H1 (cell line): ENCODE data around the gene CACNG1. TPM values are rescaled to one million over a fixed set of nuclear protein-coding genes. Genes with fewer than 3 reads are reported as not detected.

Experiments
- CTCF ChIA-PET: fragments of 300-600 bp; sonication (Branson Sonifier 250); formaldehyde crosslinking; loops from one replicate; lab custom pipeline; 2021; ENCODE audit not compliant: partially characterized antibody; lab: Charles Lee
- POLR2A ChIA-PET: fragments of 300-600 bp; sonication (Branson Sonifier 250); formaldehyde crosslinking; loops from one replicate; lab custom pipeline; 2021; ENCODE audit warnings: inconsistent platforms; ENCODE audit not compliant: partially characterized antibody; lab: Charles Lee
- DNase-seq, 2 experiments: peaks; one replicate each; pipeline versions ENCODE4 v3.0.0 to v3.0.0-alpha.2; 2010 to 2022; ENCODE audit warnings: low spot score in 2 of 2, low read depth in 1 of 2, mixed read lengths in 1 of 2
- FAIRE-seq: peaks from 2 replicates; lab custom pipeline; 2011; peaks lifted over from hg19 to GRCh38; lab: Jason Lieb, UNC
- H2AFZ ChIP-seq: 2 replicates; pipeline ENCODE4 v1.8.1; 2012; ENCODE audit warnings: low read length, inconsistent platforms
- H2AK5ac ChIP-seq: 2 replicates; pipeline ENCODE4 v1.6.1; 2013; ENCODE audit warnings: low read depth, low read length
- H2BK120ac ChIP-seq: replicated peaks from 2 replicates; pipeline ENCODE3; 2013; ENCODE audit warnings: low read depth, low read length, inconsistent platforms
- H2BK12ac ChIP-seq: 2 replicates; pipeline ENCODE4 v1.6.1; 2013; ENCODE audit warnings: low read depth, low read length
- H2BK15ac ChIP-seq: 2 replicates; pipeline ENCODE4 v1.6.1; 2013; ENCODE audit warnings: low read length
- H2BK20ac ChIP-seq: 2 replicates; pipeline ENCODE4 v1.6.1; 2013; ENCODE audit warnings: low read length
- H2BK5ac ChIP-seq: 2 replicates; pipeline ENCODE4 v1.6.1; 2013; ENCODE audit warnings: low read depth, low read length
- H3K14ac ChIP-seq: 2 replicates; pipeline ENCODE4 v1.6.1; 2013; ENCODE audit warnings: inconsistent platforms; ENCODE audit not compliant: insufficient read length
- H3K18ac ChIP-seq: 2 replicates; pipeline ENCODE4 v1.6.1; 2013; ENCODE audit warnings: low read length; ENCODE audit errors: extremely low read depth
- H3K23ac ChIP-seq: 2 replicates; pipeline ENCODE4 v1.6.1; 2013; ENCODE audit warnings: inconsistent platforms; ENCODE audit not compliant: insufficient read length
- H3K23me2 ChIP-seq: 2 replicates; pipeline ENCODE4 v1.6.1; 2013; ENCODE audit warnings: low read depth, low read length
- H3K27ac ChIP-seq: 2 replicates; pipeline ENCODE4 v1.6.1; 2011; ENCODE audit warnings: low read depth, low read length, inconsistent platforms
- H3K27me3 ChIP-seq, 4 experiments: replicated peaks in 1 of 4; 1 replicate in 1 of 4; 2 replicates in 3 of 4; pipeline versions ENCODE4 v1.6.1 to v1.8.1; 2011 to 2013; ENCODE audit warnings: low read length in 3 of 4, mild to moderate bottlenecking in 3 of 4, inconsistent platforms in 2 of 4, mixed read lengths in 2 of 4, moderate library complexity in 1 of 4; ENCODE audit not compliant: control insufficient read depth in 3 of 4, insufficient read depth in 3 of 4; ENCODE audit errors: extremely low read depth in 1 of 4
- H3K36me3 ChIP-seq, 4 experiments: 2 replicates each; pipeline versions ENCODE4 v1.6.1 to v1.8.1; 2011 to 2013; ENCODE audit warnings: mild to moderate bottlenecking in 4 of 4, low read length in 3 of 4, moderate library complexity in 2 of 4, control low read depth in 1 of 4, inconsistent platforms in 1 of 4; ENCODE audit not compliant: insufficient read depth in 4 of 4, control insufficient read depth in 2 of 4
- H3K4ac ChIP-seq: replicated peaks from 2 replicates; pipeline ENCODE3; 2013; ENCODE audit warnings: low read length, low read depth, mixed read lengths, inconsistent platforms; ENCODE audit not compliant: insufficient read length
- H3K4me1 ChIP-seq, 4 experiments: replicated peaks in 1 of 4; 1 replicate in 1 of 4; 2 replicates in 3 of 4; pipeline versions ENCODE4 v1.6.1 to v1.8.1; 2011 to 2013; ENCODE audit warnings: low read length in 3 of 4, inconsistent platforms in 2 of 4, mixed read lengths in 1 of 4; ENCODE audit not compliant: insufficient read depth in 4 of 4, control insufficient read depth in 3 of 4
- H3K4me2 ChIP-seq, 2 experiments: 2 replicates each; pipeline versions ENCODE4 v1.6.1 to v1.8.1; 2011 to 2013; ENCODE audit warnings: low read depth in 2 of 2, low read length in 2 of 2, control low read depth in 1 of 2, inconsistent platforms in 1 of 2, mild to moderate bottlenecking in 1 of 2; ENCODE audit not compliant: insufficient read depth in 1 of 2
- H3K4me3 ChIP-seq, 4 experiments: fragments of 200-600, 300-600 bp in 1 of 4; sonication (generic), shearing (Covaris generic), sonication (Bioruptor Twin) in 1 of 4; 2 replicates each; pipeline versions ENCODE4 v1.5.1 to v1.8.1; 2011 to 2016; ENCODE audit warnings: low read length in 4 of 4, low read depth in 3 of 4, control low read depth in 2 of 4, inconsistent platforms in 2 of 4, mild to moderate bottlenecking in 2 of 4, mixed read lengths in 1 of 4, moderate library complexity in 1 of 4; ENCODE audit not compliant: insufficient read depth in 2 of 4; ENCODE audit errors: extremely low read depth in 1 of 4
- H3K56ac ChIP-seq: replicated peaks from 2 replicates; pipeline ENCODE3; 2013; ENCODE audit warnings: low read depth, mild to moderate bottlenecking, mixed read lengths, low read length, inconsistent platforms; ENCODE audit not compliant: insufficient read length
- H3K79me1 ChIP-seq: 2 replicates; pipeline ENCODE4 v1.6.1; 2013; ENCODE audit warnings: low read depth, low read length, control low read depth
- H3K79me2 ChIP-seq, 2 experiments: 2 replicates each; pipeline versions ENCODE4 v1.6.1 to v1.8.1; 2012 to 2013; ENCODE audit warnings: low read length in 2 of 2, mild to moderate bottlenecking in 2 of 2, inconsistent platforms in 1 of 2; ENCODE audit not compliant: insufficient read depth in 2 of 2, control insufficient read depth in 1 of 2
- H3K9ac ChIP-seq, 4 experiments: replicated peaks in 1 of 4; 1 replicate in 1 of 4; 2 replicates in 3 of 4; pipeline versions ENCODE4 v1.6.1 to v1.8.1; 2011 to 2013; ENCODE audit warnings: low read depth in 3 of 4, low read length in 3 of 4, control low read depth in 2 of 4, mild to moderate bottlenecking in 2 of 4, moderate library complexity in 2 of 4, inconsistent platforms in 1 of 4; ENCODE audit errors: extremely low read depth in 1 of 4
- H3K9me3 ChIP-seq, 2 experiments: 2 replicates each; pipeline versions ENCODE4 v1.6.1 to v1.8.1; 2012 to 2013; ENCODE audit warnings: mild to moderate bottlenecking in 2 of 2, moderate library complexity in 2 of 2, control low read depth in 1 of 2, inconsistent platforms in 1 of 2, low read depth in 1 of 2, low read length in 1 of 2, mixed read lengths in 1 of 2; ENCODE audit not compliant: insufficient read depth in 2 of 2
- H4K20me1 ChIP-seq, 2 experiments: replicated peaks in 1 of 2; 2 replicates each; pipeline versions ENCODE3 to v1.8.1; 2011 to 2013; ENCODE audit warnings: inconsistent platforms in 2 of 2, low read length in 2 of 2, mild to moderate bottlenecking in 1 of 2; ENCODE audit not compliant: insufficient read depth in 2 of 2, control insufficient read depth in 1 of 2
- H4K5ac ChIP-seq: 2 replicates; pipeline ENCODE4 v1.6.1; 2013; ENCODE audit warnings: low read length, low read depth, mixed read lengths, inconsistent platforms; ENCODE audit not compliant: insufficient read length
- H4K8ac ChIP-seq: 2 replicates; pipeline ENCODE4 v1.8.0; 2013; ENCODE audit warnings: mild to moderate bottlenecking, moderate library complexity, low read length, inconsistent platforms; ENCODE audit not compliant: insufficient read depth; ENCODE audit errors: extremely low read depth
- H4K91ac ChIP-seq: replicated peaks from 2 replicates; pipeline ENCODE3; 2013; ENCODE audit warnings: low read length, mixed read lengths, inconsistent platforms; ENCODE audit not compliant: insufficient read length
- BRCA1 ChIP-seq: IDR thresholded peaks from 2 replicates; pipeline ENCODE4 v1.6.1; 2012; ENCODE audit warnings: low read depth, low read length, improper control_type of control experiment
- CEBPB ChIP-seq: IDR thresholded peaks from 2 replicates; pipeline ENCODE4 v1.6.1; 2012; ENCODE audit warnings: low read depth, low read length
- CHD2 ChIP-seq: IDR thresholded peaks from 2 replicates; pipeline ENCODE4 v1.6.1; 2012; ENCODE audit warnings: low read length, improper control_type of control experiment
- EGR1 ChIP-seq: IDR thresholded peaks from 2 replicates; pipeline ENCODE4 v1.6.1; 2011; ENCODE audit warnings: low read depth, low read length, borderline replicate concordance
- EP300 ChIP-seq, 2 experiments: IDR thresholded peaks; 1 replicate in 1 of 2; 2 replicates in 1 of 2; pipeline ENCODE4 v1.6.1; 2011 to 2012; ENCODE audit warnings: low read depth in 2 of 2, low read length in 2 of 2, mild to moderate bottlenecking in 2 of 2, borderline replicate concordance in 1 of 2, inconsistent platforms in 1 of 2, moderate library complexity in 1 of 2
- HDAC6 ChIP-seq: IDR thresholded peaks from one replicate; pipeline ENCODE4 v1.7.1; 2012; ENCODE audit warnings: low read depth, mild to moderate bottlenecking, inconsistent platforms, low read length, moderate library complexity
- PHF8 ChIP-seq: fragments of 200-600 bp; sonication (generic); conservative IDR thresholded peaks from 2 replicates; pipeline ENCODE4 v1.7.1; 2012; ENCODE audit warnings: low read depth, mild to moderate bottlenecking, inconsistent platforms, low read length, moderate library complexity
- RAD21 ChIP-seq, 2 experiments: IDR thresholded peaks in 1 of 2; conservative IDR thresholded peaks in 1 of 2; 2 replicates each; pipeline ENCODE4 v1.6.1; 2011; ENCODE audit warnings: low read depth in 2 of 2, low read length in 2 of 2, improper control_type of control experiment in 1 of 2, inconsistent platforms in 1 of 2, mild to moderate bottlenecking in 1 of 2, moderate library complexity in 1 of 2
- RFX5 ChIP-seq: IDR thresholded peaks from 2 replicates; pipeline ENCODE4 v1.6.1; 2011; ENCODE audit warnings: low read depth, low read length, improper control_type of control experiment, borderline replicate concordance
- SIRT6 ChIP-seq: IDR thresholded peaks from one replicate; pipeline ENCODE4 v1.7.1; 2012; ENCODE audit warnings: low read length, inconsistent platforms
- SP1 ChIP-seq: IDR thresholded peaks from 2 replicates; pipeline ENCODE4 v1.6.1; 2011; ENCODE audit warnings: low read depth, low read length
- SP2 ChIP-seq: IDR thresholded peaks from 2 replicates; pipeline ENCODE4 v1.6.1; 2012; ENCODE audit warnings: mild to moderate bottlenecking, low read length, inconsistent platforms
- SUZ12 ChIP-seq: fragments of 200-600 bp; sonication (generic); IDR thresholded peaks from 2 replicates; pipeline ENCODE4 v1.6.1; 2012; ENCODE audit warnings: mild to moderate bottlenecking, inconsistent platforms, low read length, moderate library complexity, mixed read lengths
- WGBS, 2 experiments: shearing (Covaris generic) in 1 of 2; methylation state at CpG; one replicate each; pipeline versions ENCODE4 v1.1.6 to v1.1.7; 2013 to 2015; ENCODE audit warnings: low lambda C conversion rate in 2 of 2, mixed read lengths in 2 of 2, inconsistent platforms in 1 of 2, low coverage in 1 of 2, missing lambda C conversion rate in 1 of 2; ENCODE audit not compliant: insufficient replicate concordance in 2 of 2, insufficient coverage in 1 of 2, insufficient read length in 1 of 2; ENCODE audit errors: extremely low coverage in 1 of 2, missing lambda C conversion rate in 1 of 2; 5-methylcytosine and 5-hydroxymethylcytosine counted together
- polyA plus RNA-seq, 7 experiments: library from polyadenylated mRNA; depleted of rRNA in 3 of 7; stranded (reverse) in 5 of 7; unstranded in 2 of 7; fragments of >200 nt in 5 of 7; fragments of 200-250 nt in 2 of 7; gene quantifications; 1 replicate in 5 of 7; 2 replicates in 1 of 7; 4 replicates in 1 of 7; pipeline versions ENCODE4 v1.2.1 to v1.2.3, GENCODE V29; 2011 to 2013; ENCODE audit warnings: missing spikeins in 2 of 7, mixed read lengths in 2 of 7
- total RNA-seq: library from RNA; stranded (reverse); fragmentation: NEBNext Ultra II Directional; extraction: Animal tissue kit (Norgen Biotek cat#: 25700); gene quantifications from 2 replicates; pipeline ENCODE4 v1.2.1, GENCODE V29; 2021

Gene CACNG1
- total and polyA plus RNA-seq, 2 of the 8 experiments (the other 6 are each of a cell fraction or from before 2014, with no cell fraction given): not detected

- Histone ChIP-seq H3K9me3 (no peaks in the 10 kb centered on the region), H4K91ac (no peak overlapping the region), H3K56ac (no peak overlapping the region), H3K4ac (no peak overlapping the region), H2BK12ac (no peak overlapping the region), H3K36me3 (no peaks in the 10 kb centered on the region), H3K4me1 (no peaks in the 10 kb centered on the region; a peak in 1 of 7 replicates), H3K27me3 (no peaks in the 10 kb centered on the region), H2BK5ac (no peak overlapping the region), H3K27ac (no peak overlapping the region), H4K20me1 (no peaks in the 10 kb centered on the region), H3K23me2 (no peaks in the 10 kb centered on the region), H4K8ac (no peak overlapping the region; the same call in 1 of the 2 replicates), H3K79me1 (no peaks in the 10 kb centered on the region), H3K79me2 (no peaks in the 10 kb centered on the region), H3K23ac (no peak overlapping the region), H2AK5ac (no peak overlapping the region), H2AFZ (no peak overlapping the region), H2BK20ac (no peak overlapping the region), H2BK15ac (0 out of 2 replicates have a peak overlapping the region, but pooled peaks have one; percentile 16), H4K5ac (no peak overlapping the region), H3K4me2 (no peak overlapping the region), H2BK120ac (no peak overlapping the region), H3K14ac (no peak overlapping the region), H3K18ac (no peak overlapping the region), H3K9ac (no peak overlapping the region), H3K4me3 (no peak overlapping the region)
- ChIA-PET CTCF (interaction anchor here (0.8 to 3.5 kb wide), 36 partner anchors 9 to 319 kb away, joined by 3 to 28 read pairs (median 4); no protein-coding TSS in a partner anchor), POLR2A (interaction anchor here (0.5 kb wide), 1 partner anchor 94 kb away, joined by 3 read pairs; no protein-coding TSS in a partner anchor)
- WGBS, 2 experiments: 78% methylated on average over 16 of the region's 17 CpGs; no CpG with 5 or more reads in 1 of the 2 experiments
- peak; percentile 19 to 73 for DNase-seq
- FAIRE-seq: no peak
- no peak for TF ChIP-seq SUZ12
- TF ChIP-seq RFX5: no peak
- no peak for TF ChIP-seq CHD2
- TF ChIP-seq RAD21 (IDR thresholded peaks at IDR 0.05 in 1 of 2, conservative IDR thresholded peaks at IDR 0.05 in 1 of 2; ENCODE audit: low read depth in 2 of 2, low read length in 2 of 2): peak; percentile 63 to 78
- TF ChIP-seq PHF8: no peak
- TF ChIP-seq CEBPB: no peak
- no peak for TF ChIP-seq SP2
- no peak for TF ChIP-seq SP1
- no peak for TF ChIP-seq EGR1
- no peak for TF ChIP-seq BRCA1
- TF ChIP-seq EP300 (IDR thresholded peaks at IDR 0.05; ENCODE audit: borderline replicate concordance in 1 of 2, low read depth in 2 of 2, low read length in 2 of 2): no peak
- no peak for TF ChIP-seq HDAC6
- no peak for TF ChIP-seq SIRT6
Observed at GRCh38 chr17:67016039-67016762, 28.2 kb upstream of the CACNG1 start.
